AG04450 (cell line): Measurements from ENCODE around the gene ALG6. TPM values are rescaled to one million over a fixed set of nuclear protein-coding genes. Genes with fewer than 3 reads are reported as not detected.

Experiments
- CTCF ChIA-PET: fragments of 300-600, 350-600 bp; formaldehyde crosslinking; extraction: SDS; loops from one replicate; lab custom pipeline; 2022; ENCODE audit warnings: antibody characterized with exemption, inconsistent platforms; lab: Charles Lee
- POLR2A ChIA-PET: fragments of 350-600 bp; formaldehyde crosslinking; extraction: SDS; loops from one replicate; lab custom pipeline; 2021; ENCODE audit warnings: antibody characterized with exemption, inconsistent platforms; lab: Yijun Ruan, JAX
- DNase-seq: peaks from one replicate; pipeline ENCODE4 v3.0.0-alpha.2; 2011; ENCODE audit warnings: low read depth, low spot score
- H3K27ac ChIP-seq: one replicate; pipeline ENCODE4 v1.5.1; 2012; ENCODE audit warnings: low read depth, low read length, control low read depth
- H3K27me3 ChIP-seq: one replicate; pipeline ENCODE4 v1.6.0; 2012; ENCODE audit warnings: low read length; ENCODE audit not compliant: control insufficient read depth, insufficient read depth
- H3K4me3 ChIP-seq: 2 replicates; pipeline ENCODE4 v1.5.1; 2011; ENCODE audit warnings: mild to moderate bottlenecking, low read depth, low read length, control low read depth
- H3K9me3 ChIP-seq: 2 replicates; pipeline ENCODE4 v1.5.1; 2012; ENCODE audit warnings: low read length; ENCODE audit not compliant: control insufficient read depth, insufficient read depth
- CTCF ChIP-seq: IDR thresholded peaks from 2 replicates; pipeline ENCODE4 v1.5.1; 2011; ENCODE audit warnings: low read depth, low read length, control low read depth, inconsistent platforms
- polyA minus RNA-seq: library from RNA; depleted of rRNA, polyadenylated mRNA; stranded (reverse); fragments of >200 nt; gene quantifications from 2 replicates; pipeline ENCODE4 v1.2.3, GENCODE V29; 2011; rRNA and poly(A)+ RNA removed
- polyA plus RNA-seq: library from polyadenylated mRNA; depleted of rRNA; stranded (reverse); fragments of >200 nt; gene quantifications from 2 replicates; pipeline ENCODE4 v1.2.3, GENCODE V29; 2011; rRNA removed

ALG6 gene
- polyA plus RNA-seq (13.2 and 21.6 TPM in 2 replicates), polyA minus RNA-seq (5.1 and 11.1 TPM in 2 replicates)

GRCh38 chr1:63367215-63368103 lies at the start of gene ALG6:
TSS of gene ALG6 (plus strand) at chr1:63367627. CDS start at chr1:63370978, 3,351 bp downstream.
- peak; percentile 38 for TF ChIP-seq CTCF
- peak; percentile 72 for DNase-seq
- CTCF ChIA-PET, result interaction anchor here (1.0 to 1.2 kb wide), 2 partner anchors 43 to 75 kb away, joined by 3 read pairs; no protein-coding TSS in a partner anchor
- Histone ChIP-seq H3K27ac (peak within 1 kb of the TSS; percentile 59), H3K4me3 (peak within 1 kb of the TSS; percentile 95), H3K27me3 (no peaks in the 10 kb centered on the region), H3K9me3 (no peaks in the 10 kb centered on the region; the same call in 1 of the 2 replicates)
- POLR2A ChIA-PET, result interaction anchor here (0.7 kb wide), 1 partner anchor 48 kb away, joined by 3 read pairs; no protein-coding TSS in a partner anchor

- Histone ChIP-seq H3K27ac (no peak overlapping the region), H3K4me3 (no peak overlapping the region), H3K27me3 (peaks cover 84% of the 10 kb centered on the region), H3K9me3 (peaks cover 29% of the 10 kb centered on the region; the same call in 1 of the 2 replicates)
- no peak for DNase-seq
- TF ChIP-seq CTCF, result no peak
- ChIA-PET POLR2A (no interaction called here), CTCF (interaction anchor here (0.6 to 2.0 kb wide), 3 partner anchors 15 to 479 kb away, joined by 3 to 6 read pairs (median 4); no protein-coding TSS in a partner anchor)
Observed at GRCh38 chr1:63317817-63318152, 49.6 kb upstream of the ALG6 start.

- H3K27ac ChIP-seq, result no peak overlapping the region
Observed at GRCh38 chr1:63318201-63318979, 49.0 kb upstream of the ALG6 start.

More at GRCh38 chr1:63318201-63318979, 49.0 kb upstream of the ALG6 start:
- DNase-seq, result no peak
- TF ChIP-seq CTCF, result no peak
- CTCF ChIA-PET, result interaction anchor here (0.6 to 2.0 kb wide), 2 partner anchors 14 to 480 kb away, joined by 3 to 4 read pairs; no protein-coding TSS in a partner anchor
- H3K27me3 ChIP-seq, result peaks cover 84% of the 10 kb centered on the region
- POLR2A ChIA-PET, result no interaction called here
- no peak overlapping the region for H3K4me3 ChIP-seq
- H3K9me3 ChIP-seq, result peaks cover 31% of the 10 kb centered on the region; the same call in 1 of the 2 replicates
